Lower leg skin (tissue), 3 donors: ENCODE data around the gene TRPM3.

ENCODE experiments used
- CTCF ChIP-seq, 3 donors: fragments of 450-650 bp; IDR thresholded peaks; one replicate each; pipeline ENCODE4 v1.5.1; 2016; ENCODE audit warnings: antibody characterized with exemption in 3 of 3, mild to moderate bottlenecking in 3 of 3, moderate library complexity in 2 of 3
- POLR2A ChIP-seq, 2 donors: fragments of 450-650 bp; IDR thresholded peaks; one replicate each; pipeline ENCODE4 v1.6.1; 2016 to 2017; ENCODE audit warnings: antibody characterized with exemption in 2 of 2, mild to moderate bottlenecking in 1 of 2, moderate library complexity in 1 of 2

GRCh38 chr9:70778568-70778967 lies 342.9 kb downstream of the TRPM3 start:
- TF ChIP-seq POLR2A (IDR thresholded peaks at IDR 0.05): no peak
- TF ChIP-seq CTCF (IDR thresholded peaks at IDR 0.05): no peak
